A549 treated with RU486 at 1 μM for 4 hours (cell line): ENCODE measurements around the gene HIGD1C. TPM values are rescaled to one million over a fixed set of nuclear protein-coding genes. Genes with fewer than 3 reads are reported as not detected.

Source experiments
- total RNA-seq: library from RNA; stranded (reverse); fragments of 200-300 nt; extraction: Qiagen RNA extraction; gene quantifications from 5 replicates; pipeline ENCODE4 v1.2.3, GENCODE V29; 2022; ENCODE audit warnings: low read depth

HIGD1C gene
- total RNA-seq: not detected in 5 replicates

GRCh38 chr12:50952510-50952909 lies at the start of gene HIGD1C:
TSS of gene HIGD1C (plus strand) at chr12:50952544. CDS start at chr12:50953999, 1,455 bp downstream.

Other genes starting within 250 kb of the HIGD1C start
- gene ATF1, start 188.4 kb upstream of the HIGD1C start, total RNA-seq: 33.6 to 53.7 TPM (median 47.4 TPM) in 5 replicates
- gene TMPRSS12, start 109.6 kb upstream of the HIGD1C start, total RNA-seq: not detected in 5 replicates
- gene SLC11A2, start 73.8 kb downstream of the HIGD1C start, total RNA-seq: 17.0 to 24.0 TPM (median 22.8 TPM) in 5 replicates
- gene LETMD1, start 95.8 kb downstream of the HIGD1C start, total RNA-seq: 19.8 to 27.4 TPM (median 25.4 TPM) in 5 replicates
- 8.7 to 14.0 TPM (median 13.4 TPM) in 5 replicates for gene CSRNP2, start 131.1 kb downstream of the HIGD1C start, total RNA-seq
- 19.5 to 21.8 TPM (median 20.0 TPM) in 5 replicates for gene TFCP2, start 220.6 kb downstream of the HIGD1C start, total RNA-seq